ENCODE data around the gene ADCY9. TPM values are rescaled to one million over a fixed set of nuclear protein-coding genes. Genes with fewer than 3 reads are reported as not detected.

The ADCY9 gene
- polyA plus RNA-seq, 3 donors from 2014 or later, result 1.1 to 1.5 (median 1.4) TPM

Other genes with a start within 250 kb of the ADCY9 start
- 10 to 100 TPM in 1 of 3 donors, 1 to 10 TPM in 1, under 1 TPM in 1; 0.27 to 23.8 (median 3.9) TPM for gene CREBBP, start 235.7 kb downstream of the ADCY9 start, polyA plus RNA-seq
- not detected for gene SRL, start 125.6 kb upstream of the ADCY9 start, polyA plus RNA-seq
- under 1 TPM; 0.16 to 0.69 (median 0.41) TPM for gene TFAP4, start 156.6 kb upstream of the ADCY9 start, polyA plus RNA-seq
- not detected for gene GLIS2, start 199.6 kb upstream of the ADCY9 start, polyA plus RNA-seq
- 10 to 100 TPM; 32.9 to 61.6 (median 36.3) TPM for gene PAM16, start 234.9 kb upstream of the ADCY9 start, polyA plus RNA-seq

Data from immature natural killer cell (primary cell).